ENCODE data around the gene SRMS. TPM values are rescaled to one million over a fixed set of nuclear protein-coding genes. Genes with fewer than 3 reads are reported as not detected.

The SRMS gene
- total RNA-seq, 1 experiment from 2014 or later, result 0.79 TPM

GRCh38 chr20:63496596-63497120 is 50.9 kb downstream of the SRMS start:
- TF ChIP-seq CTCF (conservative IDR thresholded peaks at IDR 0.05), result no peak
- H3T11ph ChIP-seq (ENCODE audit: low read length), result no peak overlapping the region
- no peak overlapping the region for H2AK5ac ChIP-seq (ENCODE audit: insufficient read length, low read length)
- no peak overlapping the region for H3K23ac ChIP-seq (ENCODE audit: insufficient read length, low read depth, low read length)
- no peak overlapping the region for H3K4ac ChIP-seq (ENCODE audit: low read depth, low read length)
- H3K27me3 ChIP-seq (ENCODE audit: insufficient read depth, low read length), result peaks cover 4% of the 10 kb centered on the region; the same call in 1 of the 2 replicates
- Mint-ChIP-seq H3K27me3 (ENCODE audit: low read depth) (peaks cover 46% of the 10 kb centered on the region), H3K4me1 (peaks cover 4 to 10% of the 10 kb centered on the region in 2 experiments; a peak in 3 of 4 replicates), H3K36me3 (ENCODE audit: insufficient read depth in 1 of 3, low read depth in 3 of 3) (peaks cover 12 to 19% (median 12%) of the 10 kb centered on the region in 3 experiments; a peak in 6 of 7 replicates), H3K4me3 (peak overlapping the region in 1 of 2 experiments; percentile 62; a peak in 1 of 5 replicates), H3K9me3 (peaks cover 2 to 11% of the 10 kb centered on the region in 2 experiments; a peak in 3 of 5 replicates), H3K27ac (no peak overlapping the region)
- no peak overlapping the region for H3K18ac ChIP-seq (ENCODE audit: insufficient read length, low read depth, low read length)
- H4K91ac ChIP-seq (ENCODE audit: insufficient read length, low read depth, low read length), result no peak overlapping the region
- DNase-seq, result peak; percentile 35
- H3K27ac ChIP-seq (ENCODE audit: insufficient read length, low read depth, low read length), result no peak overlapping the region
- no peak overlapping the region for H4K8ac ChIP-seq (replicated peaks; ENCODE audit: insufficient read length, low read depth, low read length)
- no peaks in the 10 kb centered on the region for H3K79me1 ChIP-seq (ENCODE audit: insufficient read depth, low read depth, low read length, poor library complexity, severe bottlenecking)
- no peaks in the 10 kb centered on the region for H3K9me3 ChIP-seq (ENCODE audit: control insufficient read depth, low read depth, low read length)
- no peak overlapping the region for H3K9ac ChIP-seq (ENCODE audit: extremely low read depth, insufficient read length, low read length)
- peaks cover 5% of the 10 kb centered on the region for H3K23me2 ChIP-seq (ENCODE audit: insufficient read length, low read depth, low read length, poor library complexity, severe bottlenecking)
- H2AFZ ChIP-seq (ENCODE audit: low read length), result no peak overlapping the region
- no peak overlapping the region for H3K56ac ChIP-seq (ENCODE audit: insufficient read length, low read depth, low read length)
- H2BK120ac ChIP-seq (ENCODE audit: low read depth, low read length, poor library complexity, severe bottlenecking), result no peak overlapping the region
- H2BK20ac ChIP-seq (ENCODE audit: low read depth, low read length, poor library complexity, severe bottlenecking), result no peak overlapping the region
- H2BK15ac ChIP-seq (ENCODE audit: low read depth, low read length), result no peak overlapping the region
- no peak overlapping the region for H3K14ac ChIP-seq (ENCODE audit: insufficient read depth, low read length)
- no peak overlapping the region for H4K5ac ChIP-seq (ENCODE audit: insufficient read length, low read depth, low read length)
- peaks cover 2% of the 10 kb centered on the region for H4K20me1 ChIP-seq (ENCODE audit: control insufficient read depth, insufficient read depth, insufficient read length)
- no peaks in the 10 kb centered on the region for H3K79me2 ChIP-seq (ENCODE audit: insufficient read depth, low read length)
- H2BK5ac ChIP-seq (ENCODE audit: insufficient read length, low read length), result no peak overlapping the region
- H3K4me1 ChIP-seq (ENCODE audit: insufficient read depth, low read length), result no peaks in the 10 kb centered on the region
- WGBS (ENCODE audit: extremely low coverage, insufficient read length, low lambda C conversion rate), result no CpG with 5 or more reads among the region's 16 CpGs
- H2BK12ac ChIP-seq (ENCODE audit: insufficient read length, low read depth, low read length), result no peak overlapping the region
- H3K4me2 ChIP-seq (ENCODE audit: insufficient read depth, insufficient read length, low read length), result peak overlapping the region; percentile 35

All from H9 (cell line).